Measurements from ENCODE around the gene A3GALT2. TPM values are rescaled to one million over a fixed set of nuclear protein-coding genes. Genes with fewer than 3 reads are reported as not detected.

A3GALT2 gene
- total and polyA plus RNA-seq, 12 donors: 0.25 TPM; not detected in 11

DNA sequence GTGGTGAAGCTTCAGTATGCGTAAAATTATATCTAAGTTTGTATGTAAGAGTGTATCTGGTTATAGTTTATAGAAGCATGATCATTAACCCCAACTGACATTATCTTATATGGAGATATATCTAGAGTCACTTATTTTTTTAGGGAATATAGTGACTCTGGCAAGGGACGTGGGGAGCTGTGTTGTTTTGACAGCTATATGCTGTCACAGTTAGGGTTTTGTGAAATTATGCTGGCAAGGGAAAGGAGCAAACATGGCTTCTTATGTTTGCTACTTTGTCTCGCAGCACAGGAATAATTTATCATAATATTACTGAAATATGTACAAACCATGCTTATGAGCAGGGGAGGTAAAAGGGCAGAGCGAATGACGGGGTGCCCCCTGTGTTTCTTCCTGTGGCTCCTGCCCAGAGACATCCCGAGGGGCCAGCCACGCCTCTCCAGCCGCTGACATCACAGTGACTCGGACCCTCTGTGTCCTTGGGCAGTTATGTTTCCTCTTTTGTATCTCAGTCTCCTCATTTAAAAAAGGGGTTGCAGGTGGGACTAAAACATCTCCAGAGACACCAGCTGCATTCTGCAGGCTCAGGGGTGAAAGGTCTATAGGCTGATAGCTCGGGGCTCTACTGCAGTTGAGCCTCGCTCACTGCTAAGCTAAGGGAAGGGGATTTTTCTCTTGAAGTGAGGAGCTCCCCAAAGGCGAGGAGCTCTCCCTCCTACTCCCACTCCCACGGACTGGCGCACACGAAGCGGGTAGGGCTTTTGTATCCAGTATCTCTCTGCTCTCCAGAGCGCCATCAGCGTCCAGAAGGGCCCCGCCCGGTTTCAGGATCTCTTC, 14.9 kb downstream of the A3GALT2 start:
- Histone ChIP-seq H3K4me1 (peaks cover 2 to 30% (median 13%) of the 10 kb centered on the region in 9 donors), H3K9me3 (peaks cover 0 to 3% (median 0%) of the 10 kb centered on the region in 11 donors), H3K36me3 (no peaks in the 10 kb centered on the region), H3K27ac (no peak overlapping the region), H3K27me3 (peaks cover 0 to 16% (median 6%) of the 10 kb centered on the region in 7 donors), H3K4me3 (peak overlapping the region in 9 of 10 donors; percentile 12 to 50 (median 43))
- ATAC-seq (peak in 1 of 8 donors; percentile 15), DNase-seq (no peak)
- WGBS, 2 donors: 60 to 66% methylated on average over 20 of the region's 20 CpGs
- intact Hi-C loops (cut with DNase I): loop anchor here in 1 of 10 donors (10.0 kb wide), 1 partner anchor 81 kb away; no protein-coding TSS in a partner anchor
- TF ChIP-seq, protein P1, sequence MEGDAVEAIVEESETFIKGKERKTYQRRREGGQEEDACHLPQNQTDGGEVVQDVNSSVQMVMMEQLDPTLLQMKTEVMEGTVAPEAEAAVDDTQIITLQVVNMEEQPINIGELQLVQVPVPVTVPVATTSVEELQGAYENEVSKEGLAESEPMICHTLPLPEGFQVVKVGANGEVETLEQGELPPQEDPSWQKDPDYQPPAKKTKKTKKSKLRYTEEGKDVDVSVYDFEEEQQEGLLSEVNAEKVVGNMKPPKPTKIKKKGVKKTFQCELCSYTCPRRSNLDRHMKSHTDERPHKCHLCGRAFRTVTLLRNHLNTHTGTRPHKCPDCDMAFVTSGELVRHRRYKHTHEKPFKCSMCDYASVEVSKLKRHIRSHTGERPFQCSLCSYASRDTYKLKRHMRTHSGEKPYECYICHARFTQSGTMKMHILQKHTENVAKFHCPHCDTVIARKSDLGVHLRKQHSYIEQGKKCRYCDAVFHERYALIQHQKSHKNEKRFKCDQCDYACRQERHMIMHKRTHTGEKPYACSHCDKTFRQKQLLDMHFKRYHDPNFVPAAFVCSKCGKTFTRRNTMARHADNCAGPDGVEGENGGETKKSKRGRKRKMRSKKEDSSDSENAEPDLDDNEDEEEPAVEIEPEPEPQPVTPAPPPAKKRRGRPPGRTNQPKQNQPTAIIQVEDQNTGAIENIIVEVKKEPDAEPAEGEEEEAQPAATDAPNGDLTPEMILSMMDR (IDR thresholded peaks at IDR 0.05): no peak

DNA sequence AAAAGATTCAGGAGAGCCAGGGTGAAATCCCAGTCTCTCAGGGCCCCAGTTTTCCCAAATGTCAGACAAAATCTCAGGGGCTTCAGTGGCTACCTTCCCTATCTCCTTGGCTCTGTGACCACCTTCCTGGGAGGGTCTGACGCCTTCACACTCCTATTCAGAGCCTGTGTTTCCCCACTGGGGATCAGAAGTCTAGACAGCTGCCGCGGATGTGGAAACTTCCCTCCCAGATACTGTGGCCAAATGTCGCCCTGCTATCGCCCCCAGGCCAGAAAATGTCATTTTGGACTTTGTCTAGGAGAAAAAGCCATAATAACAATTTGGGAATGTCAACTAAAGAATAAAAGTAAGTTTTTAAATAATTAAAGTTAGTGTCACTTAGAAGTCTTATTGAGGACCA, 15.9 kb downstream of the A3GALT2 start:
- Histone ChIP-seq H3K27ac (no peak overlapping the region), H3K4me3 (no peak overlapping the region), H3K4me1 (peaks cover 2 to 39% (median 20%) of the 10 kb centered on the region in 9 donors), H3K9me3 (peaks cover 0 to 3% (median 0%) of the 10 kb centered on the region in 11 donors), H3K27me3 (peaks cover 0 to 16% (median 6%) of the 10 kb centered on the region in 7 donors), H3K36me3 (peaks cover 0 to 5% (median under 1%) of the 10 kb centered on the region in 9 donors)
- WGBS, 2 donors: 90 to 91% methylated on average over 5 of the region's 5 CpGs
- TF ChIP-seq, protein P1 (IDR thresholded peaks at IDR 0.05): no peak
- ATAC-seq (no peak), DNase-seq (no peak)
- intact Hi-C loops (cut with DNase I): loop anchor here in 1 of 10 donors (10.0 kb wide), 1 partner anchor 80 kb away; no protein-coding TSS in a partner anchor

DNA sequence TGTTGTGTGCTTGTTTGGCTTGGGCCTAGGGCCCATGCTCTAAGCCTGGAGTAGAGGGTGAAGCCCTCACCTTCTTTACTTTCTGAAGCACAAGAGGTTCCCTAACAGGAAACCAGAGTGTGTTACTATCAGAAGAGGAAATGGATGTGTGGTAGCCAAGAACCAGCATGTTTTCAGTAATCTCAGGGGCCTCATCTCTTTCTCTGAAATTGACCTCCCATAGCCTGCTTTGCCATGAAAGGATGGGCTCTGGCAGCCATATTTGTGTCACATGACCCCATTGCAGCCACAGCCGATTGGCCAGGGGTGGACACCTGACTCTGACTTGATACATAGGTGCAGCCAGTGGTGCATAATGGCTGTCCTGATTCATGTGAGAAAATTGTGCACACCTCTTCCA, 18.6 kb downstream of the A3GALT2 start:
- TF ChIP-seq, protein P1 (IDR thresholded peaks at IDR 0.05): no peak
- intact Hi-C loops (cut with DNase I): loop anchor here in 4 of 10 donors (2.0 to 10.0 kb wide), 5 partner anchors 35 to 310 kb away; no protein-coding TSS in a partner anchor
- Histone ChIP-seq H3K27me3 (peaks cover 0 to 16% (median 6%) of the 10 kb centered on the region in 7 donors), H3K4me3 (no peak overlapping the region), H3K36me3 (peaks cover 0 to 32% (median 13%) of the 10 kb centered on the region in 9 donors), H3K4me1 (peaks cover 2 to 43% (median 25%) of the 10 kb centered on the region in 9 donors), H3K9me3 (peaks cover 0 to 3% (median 0%) of the 10 kb centered on the region in 11 donors), H3K27ac (peak overlapping the region in 1 of 10 donors; percentile 6)
- WGBS, 2 donors: 96 to 100% methylated on average over 1 of the region's 1 CpG
- DNase-seq: no peak
- no peak for ATAC-seq

DNA sequence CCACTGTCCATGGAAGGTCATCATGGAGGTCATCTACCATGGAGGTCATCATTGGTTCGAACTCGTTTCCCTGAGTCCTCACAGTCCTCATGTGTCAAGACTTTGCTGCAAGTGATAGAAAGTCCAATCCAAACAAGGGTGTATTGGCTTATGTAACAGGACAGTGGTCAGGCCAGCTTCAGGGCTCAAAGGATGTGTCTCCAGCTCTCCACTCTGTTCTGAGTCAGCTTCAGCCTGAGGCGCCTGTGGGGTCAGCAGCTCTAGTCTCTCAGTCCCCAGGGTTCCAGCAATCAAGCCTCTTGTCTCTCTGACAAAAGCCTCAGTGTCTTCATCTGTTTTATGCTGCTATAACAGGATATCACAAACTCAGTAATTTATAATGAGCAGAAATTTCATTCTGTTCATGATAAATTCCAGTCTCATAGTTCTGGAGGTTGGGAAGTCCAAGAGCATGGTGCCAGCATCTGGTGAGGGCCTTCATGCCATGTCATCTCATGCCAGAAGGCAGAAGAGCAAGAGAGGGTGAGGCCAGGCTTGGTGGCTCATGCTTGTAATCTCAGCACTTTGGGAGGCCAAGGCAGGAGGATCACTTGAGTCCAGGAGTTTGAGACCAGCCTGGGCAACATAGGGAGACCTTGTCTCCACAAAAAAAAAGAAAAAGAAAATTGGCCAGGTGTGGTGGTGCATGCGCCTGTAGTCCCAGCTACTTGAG, 19.5 kb downstream of the A3GALT2 start:
- 75 to 82% methylated on average over 4 of the region's 4 CpGs for WGBS, 2 donors
- TF ChIP-seq, protein P1 (IDR thresholded peaks at IDR 0.05): no peak
- Histone ChIP-seq H3K9me3 (peaks cover 0 to 3% (median 0%) of the 10 kb centered on the region in 11 donors), H3K36me3 (peaks cover 0 to 41% (median 13%) of the 10 kb centered on the region in 9 donors), H3K4me3 (no peak overlapping the region), H3K27me3 (peaks cover 0 to 7% (median 2%) of the 10 kb centered on the region in 7 donors), H3K4me1 (peaks cover under 1 to 35% (median 19%) of the 10 kb centered on the region in 9 donors), H3K27ac (peak overlapping the region in 1 of 10 donors; percentile 6)
- DNase-seq (no peak), ATAC-seq (peak in 1 of 8 donors; percentile 35)
- intact Hi-C loops (cut with DNase I): loop anchor here in 4 of 10 donors (5.0 to 10.0 kb wide), 4 partner anchors 36 to 311 kb away; no protein-coding TSS in a partner anchor
